Measurements from ENCODE around the gene DDX5. TPM values are rescaled to one million over a fixed set of nuclear protein-coding genes. Genes with fewer than 3 reads are reported as not detected.

DDX5 gene
- total RNA-seq = 386 and 428 TPM in 2 replicates

DNA sequence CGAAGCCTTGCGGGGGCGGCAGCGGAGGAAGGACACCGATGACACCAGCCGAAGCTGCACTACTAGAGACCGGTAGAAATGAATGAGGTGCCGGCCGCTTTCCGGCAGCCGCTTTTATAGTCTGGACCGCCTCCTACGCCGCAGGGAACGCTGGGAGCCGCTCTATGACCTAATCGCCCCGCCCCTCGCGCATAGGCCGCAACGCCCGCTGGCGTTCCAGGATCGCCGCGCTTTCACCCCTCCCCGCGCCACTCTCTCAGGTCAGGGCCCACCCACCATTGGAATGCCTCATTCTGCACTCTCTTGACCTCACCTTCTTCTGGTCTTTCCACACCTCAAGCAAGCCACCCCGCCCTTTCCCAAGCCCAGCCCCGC lies at the start of gene DDX5:
Gene DDX5 (minus strand): TSS at position 89 of the 375 bp plus-strand sequence. CDS start 170 bp downstream, outside the sequence.

GRCh38 chr17:64506576-64507412 lies 705 bp upstream of the DDX5 start, which contains the start of gene CEP95:
Gene CEP95, plus strand, starts transcription at chr17:64506977. Its CDS starts 121 bp downstream, at chr17:64507098.

DNA sequence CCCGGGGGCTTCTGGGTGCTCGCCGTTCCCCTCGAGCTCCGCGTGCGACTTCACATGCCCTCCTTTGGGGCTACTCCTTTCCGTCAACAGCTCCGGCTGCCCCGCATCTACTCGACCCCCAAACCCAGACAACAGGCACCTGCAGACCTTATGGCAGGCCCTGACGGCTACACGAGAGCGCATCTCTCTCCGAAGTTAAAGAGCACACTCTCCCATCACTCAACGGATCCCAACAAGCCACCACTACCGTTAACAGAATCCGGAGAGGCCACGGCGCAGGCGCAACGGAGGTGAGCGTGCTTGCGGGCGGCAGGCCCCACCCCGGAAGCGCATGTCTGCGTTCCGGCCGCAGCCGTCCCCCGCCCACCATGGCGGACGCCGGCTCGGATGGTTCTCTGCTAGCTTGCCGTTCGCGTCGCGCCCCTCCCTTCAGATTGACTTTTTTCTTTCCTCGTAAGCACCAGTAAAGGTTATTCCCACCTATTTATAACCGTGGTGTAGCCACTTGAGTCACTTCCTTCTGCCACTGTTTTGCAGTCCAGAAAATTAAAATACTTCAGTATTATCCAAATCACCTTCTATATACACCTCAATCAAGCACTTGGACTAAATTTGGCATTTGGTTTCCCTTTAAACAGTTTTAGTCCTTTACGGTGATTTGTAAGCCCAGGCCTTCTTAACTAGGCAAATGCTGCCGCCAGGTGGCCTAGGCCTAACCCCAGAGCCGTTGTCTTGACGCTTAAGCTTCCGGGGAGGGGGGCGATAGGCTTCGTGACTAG lies 9.1 kb downstream of the DDX5 start, which contains the start of gene POLG2:
Gene POLG2 (minus strand): TSS at position 269 of the 779 bp plus-strand sequence. CDS start 86 bp downstream, at position 183.

DNA sequence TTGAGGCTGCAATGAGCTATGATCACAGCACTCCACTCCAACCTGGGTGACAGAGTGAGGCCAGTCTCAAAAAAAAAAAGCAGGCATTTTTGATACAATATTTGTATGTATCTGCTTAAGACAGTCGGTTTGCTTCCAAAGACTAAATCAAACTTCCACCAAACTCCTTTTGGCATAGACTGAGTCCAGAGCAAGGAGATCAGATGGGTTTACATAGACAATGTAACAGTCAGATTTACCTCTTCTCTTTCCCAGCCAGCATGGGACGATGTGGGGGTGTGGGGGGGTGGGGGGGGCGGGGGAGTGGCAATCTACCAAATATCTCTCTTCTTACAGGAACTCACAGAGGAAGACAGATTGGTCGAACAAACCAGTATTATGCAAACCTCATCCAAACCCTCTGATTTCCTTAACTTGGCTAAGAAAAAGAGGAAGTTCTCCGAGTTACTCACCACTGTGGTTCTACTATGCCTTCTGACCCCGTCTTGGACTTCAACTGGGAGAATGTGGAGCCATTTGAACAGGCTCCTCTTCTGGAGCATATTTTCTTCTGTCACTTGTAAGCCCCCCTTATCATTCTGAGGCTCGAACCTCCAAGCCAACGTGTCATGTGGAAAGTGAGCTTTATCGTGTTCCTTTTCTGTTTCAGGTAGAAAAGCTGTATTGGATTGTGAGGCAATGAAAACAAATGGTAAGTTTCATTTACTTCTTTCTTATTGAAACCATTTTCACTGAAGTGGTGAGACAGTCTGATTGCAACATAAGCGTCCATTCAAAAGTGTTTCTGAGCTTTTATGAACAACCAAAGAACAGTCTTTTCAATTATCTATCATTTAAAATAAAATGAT lies 57.2 kb downstream of the DDX5 start, which contains the start of gene MILR1:
Gene MILR1 (plus strand): TSS at position 451 of the 848 bp plus-strand sequence. CDS start 54 bp downstream, at position 505.

Other genes starting within 250 kb of the DDX5 start
- gene TEX2, start 243.0 kb downstream of the DDX5 start, total RNA-seq = 23.8 and 31.4 TPM in 2 replicates
- gene PECAM1, start 115.4 kb downstream of the DDX5 start, total RNA-seq = 0.33 and 0.75 TPM in 2 replicates
- 16.4 and 21.7 TPM in 2 replicates for gene MILR1, start 57.2 kb downstream of the DDX5 start, total RNA-seq
- 12.9 and 18.4 TPM in 2 replicates for gene POLG2, start 9.2 kb downstream of the DDX5 start, total RNA-seq
- 20.4 and 21.2 TPM in 2 replicates for gene CEP95, start 688 bp upstream of the DDX5 start, total RNA-seq
- 126 and 145 TPM in 2 replicates for gene SMURF2, start 156.0 kb upstream of the DDX5 start, total RNA-seq